B cell (primary cell): ENCODE data around the gene SASH1. TPM values are rescaled to one million over a fixed set of nuclear protein-coding genes. Genes with fewer than 3 reads are reported as not detected.

Experiments used
- ATAC-seq: fragments of 200-7000 bp; cut with Tn5 transposase; one replicate; pipeline ENCODE4 v1.10.0; 2021; ENCODE audit warnings: low read depth, mild to moderate bottlenecking, moderate number of reproducible peaks, moderate library complexity
- CTCF ChIA-PET: fragments of 350-600 bp; sonication (Branson Sonifier 250); formaldehyde crosslinking; loops from one replicate; lab custom pipeline; 2021; ENCODE audit warnings: antibody characterized with exemption, inconsistent platforms; lab: Charles Lee
- POLR2A ChIA-PET: fragments of 350-600 bp; sonication (Branson Sonifier 250); formaldehyde crosslinking; loops from one replicate; lab custom pipeline; 2021; ENCODE audit warnings: antibody characterized with exemption; lab: Charles Lee
- DNase-seq: peaks from one replicate; pipeline ENCODE4 v3.0.0; 2013
- H2AFZ ChIP-seq: 2 replicates; pipeline ENCODE4 v1.6.1; 2012; ENCODE audit warnings: mild to moderate bottlenecking, low read depth, low read length; ENCODE audit not compliant: insufficient read depth, poor library complexity, severe bottlenecking
- H3K27ac ChIP-seq, 2 donors: 1 replicate in 1 of 2; 2 replicates in 1 of 2; pipeline ENCODE4 v1.5.1; 2012 to 2013; ENCODE audit warnings: low read length in 2 of 2, mild to moderate bottlenecking in 2 of 2, moderate library complexity in 1 of 2
- H3K27me3 ChIP-seq, 4 experiments: fragments of 200-600 bp in 1 of 4; sonication (generic) in 1 of 4; replicated peaks in 1 of 4; 1 replicate in 2 of 4; 2 replicates in 2 of 4; pipeline versions ENCODE4 v1.6.1 to v1.7.0; 2013 to 2016; ENCODE audit warnings: low read length in 3 of 4, mild to moderate bottlenecking in 2 of 4, mixed read lengths in 1 of 4, moderate library complexity in 1 of 4; ENCODE audit not compliant: insufficient read depth in 4 of 4, control insufficient read depth in 3 of 4; ENCODE audit errors: control extremely low read depth in 1 of 4
- H3K36me3 ChIP-seq, 2 experiments: replicated peaks in 1 of 2; 1 replicate in 1 of 2; 2 replicates in 1 of 2; pipeline versions ENCODE4 v1.6.1 to v1.7.1; 2013; ENCODE audit warnings: low read length in 1 of 2; ENCODE audit not compliant: insufficient read depth in 2 of 2, control insufficient read depth in 1 of 2; ENCODE audit errors: control extremely low read depth in 1 of 2, extremely low read depth in 1 of 2
- H3K4me1 ChIP-seq, 2 donors: fragments of 200-600 bp in 1 of 2; sonication (generic) in 1 of 2; 1 replicate in 1 of 2; 2 replicates in 1 of 2; pipeline versions ENCODE4 v1.5.1 to v1.6.1; 2013 to 2017; ENCODE audit warnings: low read length in 2 of 2; ENCODE audit not compliant: control insufficient read depth in 2 of 2, insufficient read depth in 2 of 2
- H3K4me2 ChIP-seq: replicated peaks from 2 replicates; pipeline ENCODE3; 2012; ENCODE audit warnings: mild to moderate bottlenecking, low read depth, low read length; ENCODE audit not compliant: poor library complexity, severe bottlenecking
- H3K4me3 ChIP-seq, 5 experiments: fragments of 200-600 bp in 1 of 5; sonication (generic) in 1 of 5; 1 replicate in 3 of 5; 2 replicates in 2 of 5; pipeline versions ENCODE4 v1.5.1 to v1.7.0; 2011 to 2016; ENCODE audit warnings: low read length in 4 of 5, mild to moderate bottlenecking in 4 of 5, low read depth in 2 of 5, control low read depth in 1 of 5, moderate library complexity in 1 of 5; ENCODE audit not compliant: insufficient read depth in 1 of 5; ENCODE audit errors: control extremely low read depth in 1 of 5, extremely low read depth in 1 of 5
- H3K79me2 ChIP-seq: fragments of 200-600 bp; sonication (generic); one replicate; pipeline ENCODE4 v1.6.0; 2016; ENCODE audit warnings: low read length; ENCODE audit not compliant: control insufficient read depth, insufficient read depth
- H3K9ac ChIP-seq: fragments of 200-600 bp; sonication (generic); 2 replicates; pipeline ENCODE4 v1.6.1; 2017; ENCODE audit warnings: mild to moderate bottlenecking, low read length, moderate library complexity
- H3K9me3 ChIP-seq, 3 donors: one replicate each; pipeline versions ENCODE4 v1.6.1 to v1.7.1; 2013; ENCODE audit warnings: low read length in 2 of 3; ENCODE audit not compliant: control insufficient read depth in 2 of 3, insufficient read depth in 1 of 3; ENCODE audit errors: control extremely low read depth in 1 of 3
- H4K20me1 ChIP-seq: 2 replicates; pipeline ENCODE4 v1.6.0; 2012; ENCODE audit warnings: mild to moderate bottlenecking, low read length; ENCODE audit not compliant: insufficient read depth, control insufficient read depth, poor library complexity, severe bottlenecking
- H3K27ac Mint-ChIP-seq: one replicate; pipeline ENCODE4 v1.8.0; 2021; ENCODE audit warnings: mixed read lengths
- H3K27me3 Mint-ChIP-seq: one replicate; pipeline ENCODE4 v1.8.0; 2021; ENCODE audit warnings: mixed read lengths
- H3K4me1 Mint-ChIP-seq: one replicate; pipeline ENCODE4 v1.8.0; 2021; ENCODE audit warnings: mixed read lengths
- H3K4me3 Mint-ChIP-seq: one replicate; pipeline ENCODE4 v1.8.0; 2021; ENCODE audit warnings: mixed read lengths
- H3K9me3 Mint-ChIP-seq: one replicate; pipeline ENCODE4 v1.8.0; 2022; ENCODE audit warnings: mixed read lengths; ENCODE audit not compliant: insufficient read depth
- CTCF ChIP-seq: fragments of 200-600 bp; IDR thresholded peaks from one replicate; pipeline ENCODE4 v1.8.0; 2022; ENCODE audit warnings: antibody characterized with exemption, mild to moderate bottlenecking
- EZH2 ChIP-seq: IDR thresholded peaks from 2 replicates; pipeline ENCODE4 v1.6.1; 2012; ENCODE audit warnings: borderline replicate concordance, low read depth, mild to moderate bottlenecking, moderate library complexity, low read length; ENCODE audit not compliant: insufficient read depth, poor library complexity, severe bottlenecking
- WGBS: methylation state at CpG from one replicate; pipeline ENCODE4 v1.1.5; 2013; ENCODE audit warnings: missing lambda C conversion rate; ENCODE audit not compliant: insufficient coverage; 5-methylcytosine and 5-hydroxymethylcytosine counted together
- intact Hi-C: fragments of 100-400 bp; cut with micrococcal nuclease; formaldehyde crosslinking; loops from one replicate; pipeline ENCODE4 v1.10.0; 2022
- polyA plus RNA-seq: library from polyadenylated mRNA; depleted of rRNA; stranded (reverse); fragments of >200 nt; gene quantifications from 2 replicates; pipeline ENCODE4 v1.2.3, GENCODE V29; 2012
- total RNA-seq, 2 donors: library from RNA; stranded (reverse); fragments of 120-200 nt in 1 of 2; gene quantifications; 1 replicate in 1 of 2; 2 replicates in 1 of 2; pipeline versions ENCODE4 v1.2.3 to v1.2.4, GENCODE V29; 2013 to 2022

Gene SASH1
- total and polyA plus RNA-seq, 2 donors (not counting 1 experiment from before 2014, with no cell fraction given) = 0.01 to 0.07 TPM

DNA sequence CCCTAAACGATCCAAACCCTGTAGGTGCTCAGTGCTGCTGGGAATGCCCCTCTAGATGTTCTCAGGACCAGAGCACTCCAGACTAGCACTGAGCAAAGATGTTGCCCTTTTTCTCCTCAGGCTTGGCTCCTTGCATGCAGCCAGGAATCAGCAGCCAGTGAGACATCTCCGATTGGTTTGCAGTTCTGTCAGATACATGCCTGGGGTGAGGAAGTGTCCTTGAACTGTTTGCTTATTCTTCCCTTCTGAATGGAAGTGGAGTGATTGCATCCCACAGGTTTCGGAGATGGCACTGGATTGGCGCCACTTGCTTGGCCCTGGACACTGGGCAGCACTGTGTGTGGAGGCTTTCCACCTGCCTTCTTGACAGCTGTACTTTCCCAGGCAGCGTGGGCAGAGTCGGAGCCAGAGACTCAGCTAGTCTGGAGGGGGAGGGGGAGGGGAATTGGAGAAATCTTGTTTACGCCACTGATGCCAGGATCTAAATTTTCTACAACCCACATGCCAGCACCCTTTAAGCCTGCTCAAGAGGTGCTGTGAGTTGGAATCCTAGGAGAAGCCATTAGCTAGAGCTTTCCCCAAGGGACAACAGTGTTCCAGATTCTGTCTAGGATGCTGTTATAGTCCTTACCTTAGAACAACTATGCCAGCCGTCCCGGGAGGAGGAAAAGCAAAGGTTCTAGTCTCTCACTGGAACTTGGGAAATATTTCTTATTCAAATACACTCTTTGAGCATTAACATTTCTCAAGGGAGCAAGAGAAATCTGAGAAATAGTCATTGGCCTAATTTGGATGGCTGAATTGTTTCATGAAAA, 49.2 kb upstream of the SASH1 start:
- CTCF ChIA-PET = no interaction called here
- Mint-ChIP-seq H3K4me1 (no peaks in the 10 kb centered on the region), H3K9me3 (no peaks in the 10 kb centered on the region), H3K27ac (no peak overlapping the region), H3K27me3 (peaks cover 19% of the 10 kb centered on the region), H3K4me3 (no peak overlapping the region)
- Histone ChIP-seq H3K4me3 (no peak overlapping the region), H2AFZ (no peak overlapping the region), H3K27ac (no peak overlapping the region), H3K9me3 (no peaks in the 10 kb centered on the region), H3K4me1 (no peaks in the 10 kb centered on the region), H3K27me3 (peaks cover 0 to 6% (median 0%) of the 10 kb centered on the region in 4 experiments), H4K20me1 (no peaks in the 10 kb centered on the region), H3K36me3 (no peaks in the 10 kb centered on the region), H3K4me2 (no peak overlapping the region), H3K9ac (no peak overlapping the region), H3K79me2 (no peaks in the 10 kb centered on the region)
- 92% methylated on average over 6 of the region's 9 CpGs for WGBS
- POLR2A ChIA-PET = no interaction called here
- TF ChIP-seq CTCF = no peak
- no peak for TF ChIP-seq EZH2
- intact Hi-C loops = no loop called here
- ATAC-seq = no peak
- DNase-seq = no peak

GRCh38 chr6:148294059-148294458, 48.6 kb upstream of the SASH1 start:
- DNase-seq (no peak), ATAC-seq (no peak)
- TF ChIP-seq CTCF (no peak), EZH2 (no peak)
- Histone ChIP-seq H3K4me3 (no peak overlapping the region), H3K4me2 (no peak overlapping the region), H3K9me3 (no peaks in the 10 kb centered on the region), H3K9ac (no peak overlapping the region), H3K4me1 (no peaks in the 10 kb centered on the region), H3K27ac (no peak overlapping the region), H3K27me3 (peaks cover 0 to 6% (median 0%) of the 10 kb centered on the region in 4 experiments), H3K36me3 (no peaks in the 10 kb centered on the region), H3K79me2 (no peaks in the 10 kb centered on the region), H4K20me1 (no peaks in the 10 kb centered on the region), H2AFZ (no peak overlapping the region)
- no peak overlapping the region for H3K4me3 Mint-ChIP-seq
- POLR2A ChIA-PET = no interaction called here
- H3K27me3 Mint-ChIP-seq = peaks cover 17% of the 10 kb centered on the region
- intact Hi-C loops = no loop called here
- H3K9me3 Mint-ChIP-seq = no peaks in the 10 kb centered on the region
- CTCF ChIA-PET = no interaction called here
- no peaks in the 10 kb centered on the region for H3K4me1 Mint-ChIP-seq
- WGBS = 87% methylated on average over 6 of the region's 7 CpGs
- no peak overlapping the region for H3K27ac Mint-ChIP-seq
